Epithelial cell of esophagus (primary cell): Measurements from ENCODE around the gene DEGS2.

ENCODE experiments used
- DNase-seq: peaks from one replicate; pipeline ENCODE4 v3.0.0; 2010; ENCODE audit warnings: low read depth
- H3K4me3 ChIP-seq: 2 replicates; pipeline ENCODE4 v1.5.1; 2011; ENCODE audit warnings: mild to moderate bottlenecking, low read length, control low read depth
- TF ChIP-seq, protein P1 (sequence below): IDR thresholded peaks from 2 replicates; pipeline ENCODE4 v1.5.1; 2011; ENCODE audit warnings: low read depth, mild to moderate bottlenecking, low read length, control low read depth, inconsistent platforms; ENCODE audit not compliant: insufficient read depth; ENCODE audit errors: missing control alignments

Gene DEGS2

DNA sequence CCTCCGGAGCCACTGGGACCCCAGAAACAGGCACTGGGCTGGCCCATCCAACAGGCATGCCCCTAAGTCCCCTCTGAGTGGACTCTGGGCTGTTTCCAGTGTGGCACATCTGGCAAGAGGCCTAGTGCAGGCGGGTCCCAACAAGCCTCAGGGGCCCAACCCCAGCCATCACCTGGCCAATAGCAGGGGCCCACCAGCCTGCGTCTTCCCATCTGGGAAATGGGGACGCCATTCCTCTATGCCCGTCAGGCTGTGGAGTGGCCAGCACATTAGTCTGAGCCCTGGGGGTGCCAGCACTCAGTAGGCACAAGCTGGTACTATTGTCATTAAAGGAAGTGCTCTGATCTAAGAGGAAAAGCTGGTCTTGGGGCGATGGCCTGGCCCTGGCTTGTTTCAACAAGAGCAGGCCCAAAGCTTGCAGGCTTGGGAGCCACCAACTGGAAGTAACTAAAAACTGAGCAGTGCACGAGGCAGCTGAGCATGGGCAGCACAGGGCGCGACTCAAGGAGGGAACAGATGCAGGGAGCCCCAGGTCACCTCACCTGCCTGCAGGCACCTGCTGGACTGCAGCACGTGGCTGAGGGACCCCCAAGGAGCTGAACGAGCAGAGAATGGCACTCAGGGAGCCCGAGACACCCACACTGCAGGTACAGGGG is 8.4 kb downstream of the DEGS2 start:
- peak; percentile 70 for DNase-seq
- TF ChIP-seq, protein P1, sequence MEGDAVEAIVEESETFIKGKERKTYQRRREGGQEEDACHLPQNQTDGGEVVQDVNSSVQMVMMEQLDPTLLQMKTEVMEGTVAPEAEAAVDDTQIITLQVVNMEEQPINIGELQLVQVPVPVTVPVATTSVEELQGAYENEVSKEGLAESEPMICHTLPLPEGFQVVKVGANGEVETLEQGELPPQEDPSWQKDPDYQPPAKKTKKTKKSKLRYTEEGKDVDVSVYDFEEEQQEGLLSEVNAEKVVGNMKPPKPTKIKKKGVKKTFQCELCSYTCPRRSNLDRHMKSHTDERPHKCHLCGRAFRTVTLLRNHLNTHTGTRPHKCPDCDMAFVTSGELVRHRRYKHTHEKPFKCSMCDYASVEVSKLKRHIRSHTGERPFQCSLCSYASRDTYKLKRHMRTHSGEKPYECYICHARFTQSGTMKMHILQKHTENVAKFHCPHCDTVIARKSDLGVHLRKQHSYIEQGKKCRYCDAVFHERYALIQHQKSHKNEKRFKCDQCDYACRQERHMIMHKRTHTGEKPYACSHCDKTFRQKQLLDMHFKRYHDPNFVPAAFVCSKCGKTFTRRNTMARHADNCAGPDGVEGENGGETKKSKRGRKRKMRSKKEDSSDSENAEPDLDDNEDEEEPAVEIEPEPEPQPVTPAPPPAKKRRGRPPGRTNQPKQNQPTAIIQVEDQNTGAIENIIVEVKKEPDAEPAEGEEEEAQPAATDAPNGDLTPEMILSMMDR, result no peak
- H3K4me3 ChIP-seq, result no peak overlapping the region

DNA sequence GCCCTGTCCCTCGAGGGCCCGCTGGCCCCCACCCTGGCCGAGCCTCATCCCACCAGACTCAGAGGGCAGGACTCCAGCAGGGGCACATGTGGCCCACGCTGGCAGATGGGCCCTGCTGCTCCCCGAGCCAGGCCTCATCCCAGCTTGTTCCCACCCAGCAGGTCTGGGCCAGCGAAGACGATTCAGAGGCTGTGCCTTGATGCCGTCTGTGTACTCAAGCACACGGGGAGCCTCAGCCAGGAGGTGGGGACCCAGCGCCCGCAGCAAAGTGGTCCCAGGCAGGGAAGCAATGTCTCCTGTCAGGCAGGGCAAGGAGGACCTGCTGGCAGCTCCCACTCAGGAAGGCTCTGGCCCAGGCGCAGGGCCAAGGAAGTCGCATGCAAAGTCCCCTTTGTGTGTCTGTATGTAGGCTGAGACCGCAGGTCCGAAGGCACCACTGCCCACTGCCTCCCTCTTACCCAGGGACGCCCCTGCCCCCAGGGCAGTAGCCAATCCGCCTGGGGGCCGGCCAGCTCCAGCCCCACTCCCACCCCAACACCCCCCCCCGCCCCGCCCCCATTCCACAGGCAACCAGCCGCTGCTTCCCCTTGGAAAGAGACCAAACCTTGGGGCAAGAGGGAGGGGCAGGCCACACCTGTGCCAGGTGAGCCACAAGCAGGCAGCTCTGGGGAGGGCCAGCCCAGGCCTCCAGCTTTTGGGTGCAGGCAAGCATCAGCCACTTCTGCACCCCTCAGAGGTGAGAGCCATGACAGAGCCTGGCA is 9.4 kb downstream of the DEGS2 start:
- peak; percentile 65 for DNase-seq
- TF ChIP-seq, protein P1, result no peak
- no peak overlapping the region for H3K4me3 ChIP-seq

DNA sequence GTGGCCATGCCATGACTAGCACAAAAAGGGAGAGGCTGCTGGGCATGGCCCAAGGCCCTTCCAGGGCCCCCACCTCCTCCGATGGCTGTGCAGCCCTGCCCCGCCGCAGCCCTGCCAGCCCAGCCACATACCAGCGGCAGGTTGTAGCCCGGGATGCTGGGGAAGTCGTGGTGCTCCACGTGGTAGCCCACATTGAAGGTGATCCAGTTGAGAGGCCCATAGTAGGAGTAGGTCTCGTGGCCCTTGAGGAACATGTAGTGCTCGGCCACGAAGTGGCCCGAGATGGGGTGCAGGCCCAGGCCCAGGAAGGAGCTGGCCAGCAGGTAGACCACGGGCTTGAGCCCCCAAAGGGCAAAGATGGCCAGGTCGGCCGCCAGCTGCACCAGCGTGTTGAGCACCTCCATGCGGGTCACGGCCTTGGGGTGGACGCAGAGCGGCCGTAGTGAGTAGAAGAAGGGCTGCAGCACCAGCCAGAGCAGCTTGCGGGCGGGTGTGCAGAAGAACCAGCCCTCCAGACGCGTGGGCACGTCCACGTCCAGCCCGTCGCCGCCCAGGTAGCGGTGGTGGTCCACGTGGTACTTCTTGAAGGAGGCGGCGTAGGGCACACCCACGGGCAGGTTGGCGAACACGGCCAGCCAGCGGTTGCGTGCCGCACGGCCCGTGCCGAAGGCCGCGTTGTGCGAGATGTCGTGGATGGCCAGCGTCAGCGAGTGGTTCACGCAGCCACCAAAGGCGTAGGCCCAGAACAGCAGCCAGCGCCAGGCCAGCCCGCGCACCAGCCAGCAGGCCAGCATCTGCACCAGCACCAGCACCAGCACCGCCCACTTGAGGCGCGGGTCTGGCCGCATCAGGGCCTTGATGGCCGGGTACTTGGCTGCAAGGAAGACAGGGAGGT is 10.4 kb downstream of the DEGS2 start:
- no peak for DNase-seq
- TF ChIP-seq, protein P1, result no peak
- no peak overlapping the region for H3K4me3 ChIP-seq

DNA sequence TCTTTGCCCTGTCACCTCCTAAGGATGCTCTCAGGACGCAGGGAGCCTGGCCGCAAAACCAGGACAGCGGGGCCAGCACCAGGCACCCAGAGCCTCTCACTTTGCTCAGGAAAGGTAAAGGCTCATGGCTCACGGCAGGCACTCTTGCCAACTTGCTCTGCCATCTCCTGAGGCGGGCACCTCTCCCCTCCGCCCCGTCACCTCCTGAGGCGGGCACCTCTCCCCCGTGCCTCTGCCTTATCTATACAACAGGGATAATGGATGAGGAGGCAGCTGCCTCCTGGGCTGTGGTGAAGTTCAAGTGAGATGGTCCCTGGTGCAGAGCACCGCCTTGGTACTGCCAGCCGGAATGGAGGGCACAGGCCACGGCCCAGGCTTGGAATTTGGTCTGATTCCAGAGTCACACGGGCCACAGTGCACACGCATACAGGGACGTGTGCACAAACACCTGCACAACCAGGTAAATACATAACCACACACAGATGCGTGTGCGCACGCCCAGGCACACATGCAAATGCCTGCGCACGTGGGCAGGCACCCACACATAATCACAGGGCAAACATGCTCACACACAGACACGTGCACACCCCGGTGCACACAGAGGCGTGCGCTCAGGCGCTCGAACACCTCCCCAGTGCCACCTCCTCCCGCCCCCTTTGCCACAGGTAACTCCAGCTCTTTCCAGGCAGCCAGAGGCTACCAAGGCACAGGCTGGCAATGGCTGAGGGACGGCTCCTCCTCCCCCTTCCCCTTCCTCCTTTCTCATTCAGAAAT is 11.6 kb downstream of the DEGS2 start:
- DNase-seq, result no peak
- no peak overlapping the region for H3K4me3 ChIP-seq
- TF ChIP-seq, protein P1, result no peak

DNA sequence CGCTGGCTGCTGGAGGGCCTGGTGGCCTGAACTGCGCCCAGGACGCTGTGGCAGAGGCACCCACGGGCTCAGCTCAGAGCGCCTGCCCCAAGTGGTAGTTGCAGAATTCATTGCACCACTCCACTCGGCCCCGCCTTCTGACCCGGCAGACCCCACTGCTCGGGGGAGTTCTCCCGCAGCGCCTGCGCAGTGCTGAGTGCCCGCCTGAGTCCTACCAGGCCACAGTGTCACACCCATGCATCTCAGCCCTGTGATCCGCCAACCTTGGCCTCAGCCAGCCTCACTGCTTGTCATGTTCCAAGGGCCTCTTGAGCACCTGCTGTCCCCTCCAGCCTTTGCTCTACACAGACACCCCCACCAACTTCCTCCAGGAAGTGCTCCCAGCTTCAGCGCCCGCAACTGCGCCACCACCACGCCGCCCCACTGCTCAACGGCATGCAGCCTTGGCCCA is 12.2 kb downstream of the DEGS2 start:
- TF ChIP-seq, protein P1, result no peak
- DNase-seq, result no peak
- H3K4me3 ChIP-seq, result no peak overlapping the region

DNA sequence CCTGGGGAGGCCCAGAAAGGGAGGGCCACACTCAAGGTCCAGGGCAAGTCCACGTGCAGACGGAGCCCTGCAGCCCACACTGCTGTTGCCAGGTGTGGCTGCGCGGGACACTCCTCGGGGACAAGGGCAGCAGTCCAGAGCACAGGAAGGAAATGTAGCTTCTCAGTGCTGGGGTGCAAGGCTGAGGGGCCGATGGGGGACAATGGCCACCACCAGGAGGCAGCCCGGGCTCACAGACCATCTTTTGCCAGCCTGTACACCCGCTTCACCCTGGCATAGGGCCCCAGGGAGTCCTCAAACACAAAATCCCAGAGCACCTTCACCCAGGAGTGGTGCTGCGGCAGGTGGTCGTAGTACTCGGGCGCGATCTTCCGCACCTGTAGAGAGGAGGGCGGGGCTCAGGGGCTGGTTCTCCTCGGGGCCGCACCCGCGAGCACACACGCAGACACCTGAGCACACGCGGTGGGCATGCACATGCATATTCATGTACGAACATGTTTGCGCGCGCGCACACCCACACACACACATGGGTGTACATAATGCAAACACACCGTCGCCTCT is 12.8 kb downstream of the DEGS2 start:
- no peak overlapping the region for H3K4me3 ChIP-seq
- TF ChIP-seq, protein P1, result no peak
- DNase-seq, result no peak
